GM19238 (cell line): ENCODE measurements around the gene COL24A1.

Experiments
- DNase-seq: peaks from one replicate; pipeline ENCODE4 v3.0.0; 2011; ENCODE audit warnings: low spot score; ENCODE audit not compliant: insufficient read length

The COL24A1 gene

DNA sequence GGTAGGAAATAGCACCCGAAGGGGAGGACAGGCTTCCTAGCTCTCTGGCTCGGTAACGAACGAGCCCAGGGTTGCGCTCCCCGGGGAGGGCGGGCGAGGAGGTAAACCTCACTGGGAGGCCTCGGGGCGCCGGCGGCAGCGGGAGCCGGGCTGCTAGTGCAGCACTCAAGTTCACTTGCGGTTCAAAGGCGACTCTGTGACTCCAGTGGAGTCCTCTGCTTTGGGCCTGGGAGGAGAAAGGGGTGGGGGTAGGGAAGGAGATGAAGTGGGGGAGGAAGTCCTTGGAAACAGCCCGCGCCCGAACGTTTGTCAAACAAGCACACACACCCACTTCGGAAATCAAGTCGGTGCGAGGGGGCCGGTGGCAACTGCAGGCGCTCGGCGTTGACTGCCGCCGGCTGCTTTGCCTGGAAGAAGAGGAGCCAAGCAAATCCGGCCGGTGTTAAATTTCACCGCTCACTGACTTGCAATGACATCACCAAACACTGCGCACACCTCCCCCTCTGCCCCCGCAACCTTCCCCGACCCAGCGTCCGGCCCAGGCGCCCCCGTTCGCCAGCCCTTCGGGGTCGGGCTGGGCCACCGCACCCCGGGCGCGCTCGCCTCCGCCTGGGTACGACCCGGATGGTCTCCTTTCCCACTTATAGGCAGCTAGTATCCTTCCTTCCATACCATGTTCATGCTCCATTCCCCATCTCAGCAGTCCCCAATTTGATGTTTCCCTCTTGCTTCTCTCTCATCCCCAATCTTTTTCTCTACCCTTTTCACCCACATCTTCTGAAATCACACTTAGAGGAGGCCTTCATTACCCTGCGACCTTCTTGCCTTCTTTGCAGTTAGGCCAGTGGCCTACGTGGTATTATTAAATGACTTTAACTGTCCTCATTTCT lies at the start of gene COL24A1:
COL24A1 (minus strand) TSS at position 207 of the 890 bp plus-strand sequence. CDS start 376 bp downstream, outside the sequence.
- no peak for DNase-seq

DNA sequence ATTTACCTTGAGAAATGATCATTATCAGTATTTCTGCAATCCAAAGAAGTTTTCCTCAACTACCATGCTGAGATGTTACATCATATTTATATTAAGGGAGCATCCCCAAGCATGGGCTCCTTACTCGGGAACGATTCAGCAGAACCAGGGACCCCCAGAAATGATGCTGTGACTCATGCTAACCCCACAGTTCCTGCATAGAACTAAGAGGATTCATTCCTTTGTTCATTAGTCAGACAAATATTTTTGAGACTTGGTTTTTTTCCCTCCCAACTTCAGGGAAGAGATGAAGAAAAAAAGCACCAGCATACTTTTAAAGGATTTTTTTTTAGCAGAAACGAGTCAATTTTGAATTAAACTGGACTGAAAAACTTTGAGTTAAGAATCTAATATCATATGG lies 49.2 kb upstream of the COL24A1 start:
- no peak for DNase-seq

DNA sequence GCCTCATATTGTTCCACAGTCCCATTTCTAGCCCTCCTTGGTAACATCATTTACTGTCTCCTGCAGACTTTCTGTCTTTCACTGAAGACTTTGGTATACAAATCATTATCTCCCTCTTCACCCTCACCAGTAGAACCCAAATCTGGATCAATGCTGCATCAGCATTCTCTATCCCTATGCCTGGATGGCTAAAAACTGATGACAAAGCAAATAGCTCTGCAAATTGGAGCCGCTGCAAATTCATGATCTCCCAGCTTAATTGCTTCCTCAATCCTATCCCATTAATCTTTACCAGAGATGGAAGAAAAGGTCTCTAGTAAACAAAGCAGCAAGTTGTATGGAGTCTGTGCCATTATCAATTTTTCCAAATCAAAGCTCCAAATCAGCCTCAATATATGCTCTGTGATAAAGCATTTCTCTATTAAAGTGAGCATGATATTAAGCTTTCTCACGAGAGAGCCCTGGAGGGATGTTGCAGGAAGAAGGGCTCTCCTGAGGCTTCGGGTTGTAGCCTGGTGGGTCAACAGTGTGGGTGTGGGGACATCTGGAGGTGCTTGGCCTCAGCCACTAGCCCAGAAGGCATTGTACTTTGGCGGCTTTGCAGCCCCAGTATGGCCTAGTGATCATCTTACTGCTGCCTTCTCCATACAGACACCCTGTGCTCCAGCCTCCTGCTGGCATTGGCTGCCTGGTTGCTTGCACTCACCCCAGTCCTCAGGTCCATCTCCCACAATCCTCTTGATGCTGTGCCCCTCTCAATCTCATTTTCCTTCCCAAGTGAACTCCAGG lies 46.2 kb upstream of the COL24A1 start:
- no peak for DNase-seq

DNA sequence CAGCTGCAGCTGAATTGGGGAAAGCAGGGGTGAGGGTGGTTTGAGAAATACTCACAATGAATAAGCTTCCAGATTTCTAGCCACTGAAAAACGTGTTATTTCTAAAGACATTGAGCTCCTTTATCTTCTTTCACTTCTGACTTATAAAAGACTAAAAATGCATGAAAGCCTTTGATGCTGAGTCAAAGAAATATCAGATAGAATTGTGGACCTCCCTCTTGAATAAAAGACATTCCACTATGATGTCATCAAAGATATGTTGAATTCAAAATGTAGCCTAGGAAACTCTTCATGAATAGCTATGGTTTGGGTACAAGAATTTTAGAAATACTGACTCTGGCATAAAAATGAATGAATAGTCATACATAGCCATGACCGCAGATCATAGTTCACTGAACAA lies 44.7 kb upstream of the COL24A1 start:
- DNase-seq: no peak

DNA sequence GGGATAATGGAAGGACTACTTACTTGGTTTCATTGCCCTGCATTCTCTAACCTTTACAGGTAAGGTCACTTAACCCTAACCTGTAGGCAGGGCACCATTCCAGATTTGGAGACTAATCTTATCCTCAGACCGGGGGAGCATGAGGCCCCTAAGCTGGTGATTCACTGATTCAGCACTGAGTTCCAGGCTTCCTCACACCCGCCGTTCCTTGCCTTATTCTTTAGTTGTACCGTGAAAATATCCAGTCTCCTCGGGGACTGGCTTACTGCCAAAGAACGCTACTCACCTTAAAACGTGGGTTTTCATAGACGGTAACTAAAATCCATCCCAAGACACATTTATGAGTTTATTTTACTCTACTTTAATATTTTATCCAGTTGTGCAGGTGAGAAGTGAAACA lies 44.3 kb upstream of the COL24A1 start:
- no peak for DNase-seq

DNA sequence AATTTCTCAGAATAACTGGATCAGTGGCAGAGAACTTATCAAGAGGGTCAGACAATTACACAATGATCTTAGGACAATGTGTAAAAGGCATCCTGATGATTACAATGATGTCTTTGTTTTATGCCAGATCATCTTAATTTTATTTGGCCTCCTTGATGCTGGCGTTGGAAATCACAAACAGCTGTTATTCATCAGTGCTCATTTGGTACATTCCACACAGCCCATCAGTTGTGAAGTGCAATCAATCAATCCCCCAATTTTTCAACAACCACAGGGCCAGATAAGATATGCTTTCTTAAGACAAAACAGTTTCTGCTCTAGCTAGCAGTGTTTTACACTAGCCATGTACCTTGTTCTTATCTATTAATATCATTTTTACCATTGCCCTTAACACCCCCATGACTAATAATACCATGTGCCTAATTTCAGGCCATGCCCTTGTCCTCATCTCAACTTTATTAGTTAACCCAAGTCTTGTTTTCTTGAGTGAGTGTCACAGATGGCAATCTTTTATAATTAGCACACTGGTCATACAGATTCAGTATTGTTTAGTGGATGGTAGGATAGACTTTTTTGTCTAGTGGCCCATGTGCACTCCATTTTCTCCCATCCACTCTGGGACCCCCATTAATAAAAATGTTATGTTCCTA lies 40.8 kb upstream of the COL24A1 start:
- no peak for DNase-seq

DNA sequence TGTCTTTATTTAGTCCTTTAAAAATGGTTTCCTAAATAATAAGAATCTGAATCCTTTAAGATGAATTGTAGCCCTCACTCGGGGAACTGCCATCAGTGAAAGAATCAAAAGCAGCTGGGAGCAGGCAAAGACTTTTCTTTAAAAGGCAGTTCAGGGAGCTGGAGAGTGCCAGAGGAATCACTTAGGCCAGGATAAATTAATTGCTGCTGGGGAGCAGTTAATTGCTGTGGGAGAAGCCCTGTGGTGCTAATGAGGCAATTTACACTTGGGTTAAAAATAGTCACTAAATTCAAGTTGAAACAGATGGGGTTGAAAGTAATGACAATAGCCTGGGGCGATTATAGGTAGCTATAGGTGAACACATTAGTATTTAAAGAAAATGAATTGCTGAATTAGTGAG lies 38.7 kb upstream of the COL24A1 start:
- DNase-seq: no peak

DNA sequence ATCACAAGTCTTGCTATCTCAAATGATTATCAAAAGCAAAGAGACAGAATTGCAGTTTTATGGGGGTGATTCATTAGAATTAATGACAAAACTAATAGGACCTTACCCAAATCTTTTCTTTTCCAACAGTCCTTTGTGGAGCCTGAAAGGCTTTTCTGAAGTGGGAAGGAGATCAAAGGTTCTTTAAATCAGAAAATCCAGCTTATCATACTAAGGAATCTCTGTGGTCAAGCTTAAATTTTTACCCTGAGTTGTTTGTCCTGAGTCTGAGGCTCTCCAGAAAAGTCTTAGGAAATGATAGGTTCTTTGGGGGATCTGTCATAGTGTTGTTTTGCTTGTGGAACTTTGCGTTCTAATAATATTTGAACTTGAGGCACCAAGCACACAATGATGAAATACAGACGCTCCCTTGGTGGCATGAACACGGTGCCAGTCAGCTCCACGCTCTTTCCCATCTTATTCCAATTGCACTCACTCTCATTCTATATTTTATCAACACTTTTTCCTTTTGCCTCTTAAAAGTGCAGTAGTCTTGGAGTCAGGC lies 38.0 kb upstream of the COL24A1 start:
- no peak for DNase-seq

DNA sequence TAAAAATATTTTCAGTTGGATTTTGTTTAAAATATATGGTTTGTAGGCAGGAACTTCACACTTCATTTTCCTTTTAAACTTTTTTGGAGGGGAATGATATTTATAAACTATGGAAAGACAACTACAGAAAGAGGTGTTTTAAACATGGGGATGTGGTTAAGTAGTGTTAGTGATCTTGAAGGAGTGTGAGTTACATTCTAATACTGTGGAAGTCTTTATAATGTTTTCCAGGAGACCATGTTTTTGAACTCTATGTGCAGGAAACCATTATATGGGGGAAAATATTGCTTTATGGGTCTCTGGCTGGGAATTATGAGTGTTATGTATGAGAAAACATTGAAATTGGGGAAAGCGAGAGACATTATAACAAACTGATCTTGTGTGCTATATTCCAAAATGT lies 35.8 kb upstream of the COL24A1 start:
- DNase-seq: no peak

DNA sequence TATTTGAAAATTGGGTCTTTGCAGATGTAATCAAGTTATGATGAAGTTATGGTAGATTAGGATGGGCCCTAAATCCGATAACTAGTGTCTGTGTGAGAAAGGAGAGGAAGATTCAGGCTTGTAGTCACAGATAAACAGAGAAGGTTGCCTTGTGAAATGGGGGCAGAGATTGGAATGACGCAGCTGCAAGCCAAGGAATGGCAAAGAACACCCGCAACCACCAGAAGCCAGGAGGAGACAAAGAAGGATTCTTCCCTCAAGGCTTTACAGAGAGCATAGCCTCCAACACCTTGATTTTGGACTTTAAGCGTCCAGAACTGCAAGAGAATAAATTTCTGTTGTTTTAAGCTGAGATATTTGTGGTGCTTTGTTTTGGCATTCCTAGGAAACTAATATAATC lies 35.4 kb upstream of the COL24A1 start:
- DNase-seq: no peak

DNA sequence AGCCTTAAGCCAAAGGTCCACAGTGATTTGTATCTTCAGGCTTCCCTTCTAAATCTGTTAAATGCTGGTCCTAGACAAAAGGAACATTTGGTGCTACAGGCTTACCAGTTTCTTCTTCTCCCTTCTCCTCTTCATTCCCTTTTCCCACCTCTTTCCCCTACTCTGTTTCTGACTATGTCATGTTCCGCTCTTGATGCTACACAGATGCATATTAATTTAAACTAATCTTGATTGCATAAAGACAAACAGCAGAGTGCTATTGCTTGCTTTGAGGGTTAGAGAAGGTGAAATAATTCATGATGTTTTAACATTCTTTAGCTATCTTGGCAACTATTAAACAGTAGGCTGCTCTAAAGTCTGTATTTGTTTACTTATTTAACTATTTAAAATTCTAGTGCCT lies 34.3 kb upstream of the COL24A1 start:
- DNase-seq: no peak

DNA sequence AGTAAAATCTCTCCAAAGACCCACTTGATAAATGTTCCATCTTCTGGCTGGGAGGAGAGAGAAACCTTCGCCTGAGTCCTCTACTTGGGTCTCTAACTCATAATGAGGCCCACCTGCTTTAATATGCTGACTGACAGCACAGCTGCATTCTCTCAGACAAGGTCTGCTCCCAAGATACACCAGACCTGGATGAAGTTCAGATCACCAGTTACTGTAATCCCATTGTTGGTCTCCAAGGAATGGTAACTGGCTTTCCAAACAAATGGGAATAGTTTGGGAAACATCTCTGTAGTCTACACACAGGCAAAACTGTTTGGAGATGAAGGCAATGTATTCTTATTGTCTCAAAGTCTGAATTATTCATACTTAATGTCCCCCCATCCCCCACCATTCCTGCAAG lies 27.9 kb upstream of the COL24A1 start:
- DNase-seq: no peak

DNA sequence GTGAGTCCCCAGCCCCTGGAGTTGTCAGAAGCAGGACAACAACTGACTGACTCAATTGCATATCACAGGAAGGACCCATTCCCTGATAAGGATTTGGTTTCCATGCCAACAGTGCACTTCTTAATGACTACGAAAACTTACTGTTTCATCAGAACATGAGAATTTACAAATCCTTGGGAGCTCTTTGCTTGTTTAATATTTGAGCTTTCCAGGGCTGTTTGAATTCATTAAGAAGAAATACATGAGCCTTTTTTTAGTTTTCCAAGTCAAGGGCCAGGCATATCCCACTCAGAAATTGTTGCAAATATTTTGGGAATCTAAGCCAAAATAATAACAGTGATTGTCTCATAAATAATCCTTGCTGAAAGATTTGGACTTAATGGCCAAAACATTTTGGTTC lies 27.2 kb upstream of the COL24A1 start:
- no peak for DNase-seq

DNA sequence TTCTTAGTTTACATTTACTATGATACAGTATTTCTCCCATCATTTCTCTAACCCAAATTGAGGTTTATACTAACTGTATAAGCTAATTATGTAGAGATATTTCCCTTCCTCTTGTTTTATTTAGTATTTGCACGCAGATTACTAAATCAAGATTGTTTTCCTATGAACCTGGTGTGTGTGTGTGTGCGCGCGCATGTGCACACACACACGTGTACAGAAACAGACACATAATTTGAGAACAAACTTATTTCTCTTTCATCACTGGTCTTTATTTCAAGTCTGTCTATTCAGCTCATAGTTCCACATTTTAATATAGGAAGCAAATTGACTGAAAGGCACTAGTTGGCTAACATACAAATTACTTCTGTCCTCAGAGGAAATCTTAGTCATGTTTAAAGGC lies 19.7 kb upstream of the COL24A1 start:
- DNase-seq: no peak

DNA sequence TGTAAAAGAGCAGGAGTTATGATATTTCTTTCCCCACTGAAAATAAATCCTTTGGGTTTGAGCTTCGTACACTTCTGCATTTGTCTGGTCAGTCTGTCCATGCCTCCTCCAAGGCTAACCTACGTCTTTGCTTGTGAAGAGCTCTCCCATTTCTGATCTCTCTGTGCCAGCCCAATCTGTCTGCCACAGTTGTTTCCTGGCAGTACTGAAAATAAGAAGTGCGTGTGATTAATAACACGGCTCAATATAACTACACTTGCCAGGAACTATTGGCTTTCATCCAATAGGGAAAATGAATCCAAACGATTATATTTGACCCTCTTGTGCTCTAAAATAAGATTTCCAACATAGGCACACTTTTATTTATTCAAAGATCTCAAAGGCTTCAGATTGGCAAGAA lies 19.2 kb upstream of the COL24A1 start:
- no peak for DNase-seq

DNA sequence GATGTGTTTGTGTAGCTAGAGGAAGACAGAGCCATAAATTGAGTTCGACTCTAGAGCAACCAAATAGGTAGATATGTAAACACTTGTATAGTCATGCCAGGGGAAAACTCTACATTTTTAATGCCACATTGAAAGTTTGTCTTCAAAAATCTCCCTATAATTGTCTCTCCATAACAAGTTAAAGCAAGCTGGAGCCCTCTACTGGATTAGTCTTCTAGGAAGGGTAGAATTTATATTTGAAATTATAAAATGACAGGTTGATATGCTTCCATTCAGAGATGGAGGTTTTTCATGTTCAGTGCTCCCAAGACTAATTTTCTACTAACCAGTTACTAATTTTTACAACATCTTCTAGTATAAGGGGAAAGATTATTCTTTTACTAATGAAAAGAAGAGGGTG lies 13.1 kb upstream of the COL24A1 start:
- DNase-seq: no peak

DNA sequence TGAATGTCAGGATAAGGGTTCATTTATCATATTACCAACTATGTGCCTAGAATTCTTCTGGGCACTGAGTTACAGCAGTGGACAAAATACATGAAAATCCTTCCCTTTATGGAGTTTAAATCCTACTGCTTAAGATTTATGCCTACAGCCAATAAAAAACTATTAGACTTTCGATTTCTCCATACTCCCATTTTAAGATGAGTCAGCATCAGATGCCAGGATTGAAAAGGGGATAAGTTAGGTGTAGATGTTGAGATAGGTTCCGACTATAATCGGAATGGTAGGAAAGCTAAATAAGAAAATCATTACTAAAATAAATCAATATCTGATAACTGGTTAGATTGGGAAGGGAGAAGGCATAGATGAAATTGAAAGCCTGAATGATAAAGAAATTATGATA lies 3.2 kb upstream of the COL24A1 start:
- DNase-seq: no peak

DNA sequence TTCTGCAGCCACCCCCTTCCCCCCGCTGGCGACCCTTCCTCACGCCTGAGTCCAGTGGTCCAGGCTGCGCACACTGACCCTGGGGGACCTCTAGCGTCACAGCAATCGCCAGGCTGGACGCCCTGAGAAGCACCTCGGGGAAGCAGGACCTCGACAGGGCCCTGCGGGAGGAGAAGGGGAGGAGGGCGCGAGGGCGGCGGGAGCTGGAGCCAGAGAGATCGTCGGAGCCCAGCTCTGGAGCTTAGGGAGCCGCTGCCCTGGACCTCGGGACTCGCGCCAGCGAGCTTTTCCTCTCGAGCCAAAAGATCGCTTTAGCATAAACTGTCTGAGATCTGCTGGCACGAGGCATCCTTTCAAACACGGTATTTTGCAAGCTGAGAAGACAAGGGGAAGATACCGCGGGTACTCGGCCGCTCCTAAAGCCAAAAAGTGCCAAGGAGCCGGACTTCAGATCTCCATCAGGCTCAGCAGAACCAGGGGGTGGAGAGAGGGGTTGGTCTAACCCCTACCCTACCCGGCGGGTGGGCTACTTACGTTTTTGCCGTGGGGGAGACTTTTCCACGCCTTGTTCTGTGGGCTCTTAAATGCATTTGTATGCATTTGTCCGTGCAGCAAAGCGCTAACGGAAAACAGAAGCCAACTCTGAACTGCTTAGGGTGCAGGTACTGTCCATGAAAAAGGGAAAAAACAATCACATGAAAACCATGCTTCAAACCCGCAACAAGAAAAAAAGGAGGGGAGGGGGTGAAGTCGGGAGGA lies 586 bp downstream of the COL24A1 start:
- no peak for DNase-seq

DNA sequence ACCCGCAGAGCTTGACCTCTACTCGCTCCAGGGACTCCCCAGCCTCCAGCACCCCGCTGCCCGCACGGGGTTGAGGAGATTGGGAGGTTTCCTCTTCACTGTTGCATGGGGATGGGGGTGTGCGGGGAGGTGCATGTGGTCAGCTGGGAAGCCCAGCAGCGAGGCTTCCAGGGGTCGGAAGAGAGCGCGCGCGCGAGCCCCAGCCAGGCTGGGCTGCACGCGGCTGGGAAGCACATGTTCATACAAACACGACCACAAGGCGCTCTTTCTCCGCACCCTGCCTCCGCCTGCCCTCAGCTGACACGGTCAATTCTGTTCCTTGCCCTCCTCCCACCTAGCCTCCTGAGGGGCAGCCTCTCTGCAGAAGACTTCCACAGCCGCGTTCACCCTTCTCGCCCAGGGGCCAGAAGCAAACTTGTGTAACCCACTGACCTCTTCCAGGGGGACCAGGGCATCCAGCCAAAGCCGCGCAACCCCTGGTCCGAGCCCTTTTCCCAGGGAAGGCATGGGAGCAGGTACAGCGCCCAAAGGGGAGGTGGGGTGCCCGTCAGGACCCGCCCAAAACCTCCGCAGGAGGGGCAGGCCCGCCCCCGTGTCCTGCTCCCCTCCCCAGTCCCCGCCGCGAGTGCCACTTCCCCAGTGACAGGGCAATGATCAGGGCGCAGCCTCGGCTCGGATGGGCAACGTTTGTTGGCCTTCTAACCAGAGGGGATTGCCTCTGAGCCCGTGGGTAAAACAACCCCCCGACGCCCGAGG lies 1.3 kb downstream of the COL24A1 start:
- DNase-seq: no peak

DNA sequence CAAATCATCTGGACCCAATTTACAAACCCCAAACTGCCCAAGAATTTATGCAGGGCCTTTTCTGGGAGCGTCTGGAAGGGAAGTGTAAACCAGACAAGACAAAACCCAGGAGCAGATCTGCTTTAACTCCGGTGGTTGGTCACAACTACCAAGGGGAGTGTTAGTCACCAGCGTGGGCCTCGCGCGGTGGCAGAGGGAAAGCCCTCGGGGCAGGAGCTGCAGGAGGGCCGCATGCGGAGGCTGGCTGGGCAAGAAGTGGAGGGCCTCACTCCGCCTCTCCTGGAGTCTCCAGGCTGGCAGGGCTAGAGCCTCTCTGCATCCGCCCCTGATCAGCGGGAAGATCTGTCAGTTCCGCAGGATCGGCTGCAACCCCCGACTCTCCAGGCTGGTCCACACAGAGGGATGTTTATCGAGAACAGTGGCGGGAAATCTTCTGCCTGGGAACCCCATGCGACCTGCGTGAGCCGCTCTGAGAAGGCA lies 2.0 kb downstream of the COL24A1 start:
- no peak for DNase-seq
